ENCODE data around the gene SMIM29.

DNA sequence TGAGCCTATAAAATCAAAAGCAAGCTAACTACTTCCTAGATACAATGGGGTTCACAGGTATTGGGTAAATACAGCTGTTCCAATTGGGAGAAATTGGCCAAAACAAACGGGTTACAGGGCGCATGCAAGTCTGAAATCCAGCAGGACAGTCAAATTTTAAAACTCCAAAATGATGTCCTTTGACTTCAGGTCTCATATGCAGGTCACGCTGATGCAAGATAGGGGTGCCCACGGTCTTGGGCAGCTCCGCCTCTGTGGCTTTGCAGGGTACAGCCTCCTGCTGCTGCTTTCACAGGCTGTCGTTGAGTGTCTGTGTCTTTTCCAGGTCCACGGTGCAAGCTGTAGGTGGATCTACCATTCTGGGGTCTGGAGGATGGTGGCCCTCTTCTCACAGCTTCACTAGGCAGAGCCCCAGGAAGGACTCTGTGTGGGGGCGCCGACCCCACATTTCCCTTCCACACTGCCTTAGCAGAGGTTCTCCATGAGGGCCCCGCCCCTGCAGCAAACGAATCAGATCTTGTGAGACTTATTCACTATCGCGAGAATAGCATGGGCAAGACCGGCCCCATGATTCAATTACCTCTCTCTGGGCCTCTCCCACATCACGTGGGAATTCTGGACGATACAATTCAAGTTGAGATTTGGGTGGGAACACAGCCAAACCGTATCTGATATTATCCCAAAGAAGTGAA, 11.9 kb upstream of the SMIM29 start:
- no peak for TF ChIP-seq EZH2phosphoT487 (IDR thresholded peaks at IDR 0.05; ENCODE audit: borderline replicate concordance, low read length)
- TF ChIP-seq, protein P1, sequence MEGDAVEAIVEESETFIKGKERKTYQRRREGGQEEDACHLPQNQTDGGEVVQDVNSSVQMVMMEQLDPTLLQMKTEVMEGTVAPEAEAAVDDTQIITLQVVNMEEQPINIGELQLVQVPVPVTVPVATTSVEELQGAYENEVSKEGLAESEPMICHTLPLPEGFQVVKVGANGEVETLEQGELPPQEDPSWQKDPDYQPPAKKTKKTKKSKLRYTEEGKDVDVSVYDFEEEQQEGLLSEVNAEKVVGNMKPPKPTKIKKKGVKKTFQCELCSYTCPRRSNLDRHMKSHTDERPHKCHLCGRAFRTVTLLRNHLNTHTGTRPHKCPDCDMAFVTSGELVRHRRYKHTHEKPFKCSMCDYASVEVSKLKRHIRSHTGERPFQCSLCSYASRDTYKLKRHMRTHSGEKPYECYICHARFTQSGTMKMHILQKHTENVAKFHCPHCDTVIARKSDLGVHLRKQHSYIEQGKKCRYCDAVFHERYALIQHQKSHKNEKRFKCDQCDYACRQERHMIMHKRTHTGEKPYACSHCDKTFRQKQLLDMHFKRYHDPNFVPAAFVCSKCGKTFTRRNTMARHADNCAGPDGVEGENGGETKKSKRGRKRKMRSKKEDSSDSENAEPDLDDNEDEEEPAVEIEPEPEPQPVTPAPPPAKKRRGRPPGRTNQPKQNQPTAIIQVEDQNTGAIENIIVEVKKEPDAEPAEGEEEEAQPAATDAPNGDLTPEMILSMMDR (IDR thresholded peaks at IDR 0.05; ENCODE audit: low read depth, low read length, poor library complexity, severe bottlenecking) = no peak

Measured in DOHH2 (cell line).